ENCODE data around the gene RYR1.

DNA sequence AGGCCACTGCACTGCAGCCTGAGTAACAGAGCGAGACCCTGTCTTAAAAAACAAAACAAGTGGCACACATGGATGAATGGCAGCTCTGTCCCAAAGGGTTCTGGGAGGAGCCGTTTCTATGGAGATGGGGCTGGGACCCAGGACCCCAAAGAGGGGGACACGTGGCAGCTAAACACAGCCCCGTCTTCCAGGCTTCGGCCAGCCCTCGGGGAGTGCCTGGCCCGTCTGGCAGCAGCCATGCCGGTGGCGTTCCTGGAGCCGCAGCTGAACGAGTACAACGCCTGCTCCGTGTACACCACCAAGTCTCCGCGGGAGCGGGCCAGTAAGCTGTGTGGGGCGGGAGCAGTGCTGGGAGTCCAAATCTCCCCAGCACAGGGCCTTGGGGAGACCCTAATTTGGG, 82.4 kb downstream of the RYR1 start:
- TF ChIP-seq CTCF (IDR thresholded peaks at IDR 0.05), result no peak
- no peak for TF ChIP-seq POLR2A (IDR thresholded peaks at IDR 0.05)
